Muscle layer of duodenum (tissue), 2 donors: Measurements from ENCODE around the gene MEF2D.

ENCODE experiments used
- H3K27ac ChIP-seq: one replicate; pipeline ENCODE4 v1.7.0; 2013; ENCODE audit warnings: mild to moderate bottlenecking, low read length
- H3K27me3 ChIP-seq: one replicate; pipeline ENCODE4 v1.7.0; 2013; ENCODE audit warnings: low read depth, mild to moderate bottlenecking, control low read depth, low read length
- H3K36me3 ChIP-seq, 2 donors: one replicate each; pipeline ENCODE4 v1.7.0; 2013; ENCODE audit warnings: low read length in 2 of 2, control low read depth in 1 of 2, mild to moderate bottlenecking in 1 of 2; ENCODE audit not compliant: insufficient read depth in 2 of 2, control insufficient read depth in 1 of 2
- H3K4me1 ChIP-seq, 2 donors: one replicate each; pipeline ENCODE4 v1.7.0; 2013; ENCODE audit warnings: low read length in 2 of 2, mild to moderate bottlenecking in 2 of 2, control low read depth in 1 of 2, moderate library complexity in 1 of 2; ENCODE audit not compliant: insufficient read depth in 2 of 2, control insufficient read depth in 1 of 2
- H3K4me3 ChIP-seq, 2 donors: one replicate each; pipeline ENCODE4 v1.7.0; 2013; ENCODE audit warnings: low read length in 2 of 2, low read depth in 1 of 2, mild to moderate bottlenecking in 1 of 2
- H3K9me3 ChIP-seq, 2 donors: one replicate each; pipeline ENCODE4 v1.7.0; 2013; ENCODE audit warnings: low read length in 2 of 2, control low read depth in 1 of 2, mild to moderate bottlenecking in 1 of 2; ENCODE audit not compliant: control insufficient read depth in 1 of 2
- donor health status: healthy.

The MEF2D gene

GRCh38 chr1:156448134-156448967 is 52.2 kb downstream of the MEF2D start:
- Histone ChIP-seq H3K9me3 (no peaks in the 10 kb centered on the region), H3K4me3 (no peak overlapping the region), H3K27me3 (peaks cover 13% of the 10 kb centered on the region), H3K36me3 (no peaks in the 10 kb centered on the region), H3K4me1 (peaks cover 0 to 4% of the 10 kb centered on the region in 2 donors), H3K27ac (no peak overlapping the region)

- Histone ChIP-seq H3K4me3 (no peak overlapping the region), H3K9me3 (no peaks in the 10 kb centered on the region), H3K4me1 (peaks cover 0 to 4% of the 10 kb centered on the region in 2 donors), H3K27me3 (peaks cover 32% of the 10 kb centered on the region), H3K27ac (no peak overlapping the region), H3K36me3 (no peaks in the 10 kb centered on the region)
Measured at GRCh38 chr1:156445789-156446263, 54.7 kb downstream of the MEF2D start.

GRCh38 chr1:156444407-156445001 is 56.1 kb downstream of the MEF2D start:
- Histone ChIP-seq H3K27ac (no peak overlapping the region), H3K27me3 (peaks cover 44% of the 10 kb centered on the region), H3K36me3 (no peaks in the 10 kb centered on the region), H3K4me1 (peaks cover 0 to 4% of the 10 kb centered on the region in 2 donors), H3K4me3 (no peak overlapping the region), H3K9me3 (no peaks in the 10 kb centered on the region)

- Histone ChIP-seq H3K27me3 (peaks cover 56% of the 10 kb centered on the region), H3K4me3 (no peak overlapping the region), H3K4me1 (peaks cover 0 to 4% of the 10 kb centered on the region in 2 donors), H3K27ac (no peak overlapping the region), H3K36me3 (no peaks in the 10 kb centered on the region), H3K9me3 (no peaks in the 10 kb centered on the region)
Measured at GRCh38 chr1:156443286-156443685, 57.3 kb downstream of the MEF2D start.

GRCh38 chr1:156440654-156441437 is 59.7 kb downstream of the MEF2D start:
- Histone ChIP-seq H3K27me3 (peaks cover 77% of the 10 kb centered on the region), H3K36me3 (no peaks in the 10 kb centered on the region), H3K4me3 (no peak overlapping the region), H3K9me3 (no peaks in the 10 kb centered on the region), H3K27ac (no peak overlapping the region), H3K4me1 (peaks cover 4 to 13% of the 10 kb centered on the region in 2 donors)

- H3K27ac ChIP-seq, result no peak overlapping the region
- H3K4me3 ChIP-seq, result no peak overlapping the region
- H3K9me3 ChIP-seq, result no peaks in the 10 kb centered on the region
- H3K27me3 ChIP-seq, result peaks cover 85% of the 10 kb centered on the region
- H3K4me1 ChIP-seq, result peaks cover 4 to 16% of the 10 kb centered on the region in 2 donors
- H3K36me3 ChIP-seq, result no peaks in the 10 kb centered on the region
Measured at GRCh38 chr1:156439777-156440183, 60.8 kb downstream of the MEF2D start.

GRCh38 chr1:156439036-156439776 is 61.4 kb downstream of the MEF2D start:
- Histone ChIP-seq H3K36me3 (no peaks in the 10 kb centered on the region), H3K4me1 (peaks cover 4 to 16% of the 10 kb centered on the region in 2 donors), H3K9me3 (no peaks in the 10 kb centered on the region), H3K4me3 (no peak overlapping the region), H3K27me3 (peaks cover 87% of the 10 kb centered on the region), H3K27ac (no peak overlapping the region)

- Histone ChIP-seq H3K4me3 (no peak overlapping the region), H3K27ac (no peak overlapping the region)
Measured at GRCh38 chr1:156438278-156438987, 62.1 kb downstream of the MEF2D start.

GRCh38 chr1:156437037-156437867 is 63.3 kb downstream of the MEF2D start:
- Histone ChIP-seq H3K27me3 (peaks cover 94% of the 10 kb centered on the region), H3K36me3 (no peaks in the 10 kb centered on the region), H3K4me1 (peaks cover 4 to 16% of the 10 kb centered on the region in 2 donors), H3K4me3 (no peak overlapping the region), H3K27ac (no peak overlapping the region), H3K9me3 (no peaks in the 10 kb centered on the region)

More at GRCh38 chr1:156438278-156438987, 62.1 kb downstream of the MEF2D start:
- Histone ChIP-seq H3K36me3 (no peaks in the 10 kb centered on the region), H3K27me3 (peaks cover 89% of the 10 kb centered on the region), H3K9me3 (no peaks in the 10 kb centered on the region), H3K4me1 (peaks cover 4 to 16% of the 10 kb centered on the region in 2 donors)
